Raji (cell line): ENCODE results near the gene CNTN4.

ENCODE experiments used
- POLR2A ChIP-seq: IDR thresholded peaks from 2 replicates; pipeline ENCODE4 v1.6.1; 2011; ENCODE audit warnings: low read depth, low read length, control low read depth; ENCODE audit not compliant: insufficient read depth

Gene CNTN4

DNA sequence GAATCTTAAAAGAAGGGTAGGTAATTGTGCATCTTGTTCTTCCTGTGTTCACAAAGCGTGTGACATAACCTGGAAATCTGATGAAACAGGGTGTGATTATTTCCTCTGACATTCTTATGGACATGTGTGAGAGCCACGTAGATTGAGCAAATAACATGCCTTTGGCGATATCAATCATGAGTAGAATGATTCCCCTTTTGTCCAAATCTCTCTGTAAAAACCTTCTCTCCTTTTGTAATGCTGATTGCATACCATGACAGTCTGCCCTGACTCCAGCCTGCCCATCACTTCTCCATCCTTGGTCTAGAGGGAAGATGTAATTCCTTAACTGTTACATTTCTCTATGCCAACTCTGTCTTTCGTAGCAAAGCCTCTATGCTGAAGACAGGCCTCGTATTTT, 896.5 kb downstream of the CNTN4 start:
- TF ChIP-seq POLR2A, result no peak

DNA sequence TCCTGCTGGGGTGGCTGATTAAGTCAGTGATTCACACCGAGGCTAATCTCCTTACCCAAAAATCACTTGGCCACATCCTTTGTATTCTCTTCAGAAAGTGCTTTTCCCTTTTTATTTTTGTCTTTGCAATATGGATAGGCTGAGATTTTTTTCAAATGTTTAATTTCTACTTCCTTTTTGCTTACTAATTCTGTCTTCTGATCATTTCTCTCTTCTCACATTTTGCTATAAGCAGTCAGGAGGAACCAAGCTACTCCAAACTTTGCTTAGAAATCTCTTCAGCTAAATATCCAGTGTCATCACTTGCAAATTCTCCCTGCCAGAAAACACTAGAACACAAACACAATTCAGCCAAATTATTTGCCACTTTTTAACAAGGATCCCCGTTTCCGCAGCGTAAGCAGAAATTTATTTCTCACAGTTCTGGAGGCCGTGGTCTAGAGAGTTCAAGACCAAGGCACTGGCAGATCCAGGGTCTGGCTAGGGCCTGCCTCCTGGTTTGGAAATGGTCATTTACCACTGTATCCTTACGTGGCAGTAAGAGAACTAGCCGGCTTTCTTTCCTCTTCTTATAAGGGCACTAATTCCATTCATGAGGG, 906.6 kb downstream of the CNTN4 start:
- TF ChIP-seq POLR2A, result no peak

DNA sequence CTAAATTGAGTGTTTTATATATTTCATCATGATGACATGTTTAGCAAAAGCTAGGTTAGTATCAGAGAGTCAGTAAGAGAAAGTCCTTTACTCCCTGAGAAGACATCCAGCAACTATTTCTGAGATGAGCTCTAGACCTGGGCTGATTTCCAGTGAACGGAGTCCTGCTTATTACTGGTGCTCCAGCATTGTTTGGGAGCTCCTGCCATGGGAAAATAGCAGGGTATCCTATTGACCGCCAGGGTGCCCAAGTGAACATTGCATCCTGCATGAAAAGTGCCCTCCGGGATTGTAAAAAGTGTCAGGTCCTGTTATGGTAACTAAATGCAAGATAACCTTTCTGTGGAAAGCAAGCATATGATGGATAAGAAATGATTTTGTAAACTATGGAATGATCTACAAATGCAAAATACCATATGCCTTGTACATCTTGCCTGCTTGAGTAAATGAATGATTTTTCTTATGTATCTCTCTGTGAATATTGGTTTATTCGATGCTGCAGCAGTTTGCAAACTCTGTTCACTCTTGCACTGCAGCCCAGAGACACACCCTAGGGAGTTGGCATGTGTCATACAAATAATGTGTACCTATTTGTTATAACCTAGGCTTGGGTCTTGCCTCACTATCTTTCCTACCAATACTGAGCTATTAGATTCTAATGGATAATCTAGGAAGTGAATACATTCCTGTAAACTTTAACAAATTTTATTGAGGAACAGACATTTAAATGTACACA, 914.8 kb downstream of the CNTN4 start:
- TF ChIP-seq POLR2A, result no peak

DNA sequence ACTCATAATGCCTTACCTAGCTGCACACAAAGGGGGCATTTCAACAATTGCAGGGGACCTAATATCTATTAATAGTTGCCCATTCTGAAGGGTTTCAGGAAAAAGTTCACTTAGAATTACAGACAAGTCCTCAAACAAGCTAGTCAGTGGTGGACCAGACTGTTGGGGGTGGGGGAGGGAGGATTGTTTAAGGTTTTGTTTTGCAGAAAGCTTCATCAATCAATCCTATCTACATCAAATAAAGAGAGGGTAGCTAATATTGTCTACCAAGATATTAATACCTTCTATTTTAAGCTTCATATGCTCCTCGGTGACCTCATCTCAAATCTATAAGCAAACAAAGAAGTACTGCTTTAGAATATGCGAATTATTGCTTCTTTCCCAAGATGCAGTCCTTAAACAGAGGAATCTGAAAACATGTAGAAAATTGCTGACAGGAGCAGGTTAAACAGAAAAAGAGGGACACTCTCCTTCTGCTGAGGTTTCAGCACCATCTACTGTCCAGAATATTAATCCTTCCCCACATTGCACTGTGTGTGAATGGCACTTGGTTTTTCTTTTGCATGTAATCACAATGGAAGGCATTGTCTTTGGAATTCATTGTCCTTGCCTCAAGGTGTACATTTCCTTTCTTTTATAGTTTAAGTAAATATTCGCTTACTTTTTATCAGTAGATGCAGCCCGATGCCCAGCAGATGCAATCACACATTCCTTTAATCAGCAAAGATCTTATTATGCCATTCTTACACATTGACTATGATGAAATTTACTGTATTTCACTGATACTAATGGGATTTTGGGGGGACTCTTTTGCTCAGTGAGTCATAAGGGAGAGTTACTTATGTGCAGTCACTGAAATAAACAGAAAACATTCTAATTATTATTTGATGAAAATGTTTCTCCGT, 916.8 kb downstream of the CNTN4 start:
- TF ChIP-seq POLR2A, result no peak

DNA sequence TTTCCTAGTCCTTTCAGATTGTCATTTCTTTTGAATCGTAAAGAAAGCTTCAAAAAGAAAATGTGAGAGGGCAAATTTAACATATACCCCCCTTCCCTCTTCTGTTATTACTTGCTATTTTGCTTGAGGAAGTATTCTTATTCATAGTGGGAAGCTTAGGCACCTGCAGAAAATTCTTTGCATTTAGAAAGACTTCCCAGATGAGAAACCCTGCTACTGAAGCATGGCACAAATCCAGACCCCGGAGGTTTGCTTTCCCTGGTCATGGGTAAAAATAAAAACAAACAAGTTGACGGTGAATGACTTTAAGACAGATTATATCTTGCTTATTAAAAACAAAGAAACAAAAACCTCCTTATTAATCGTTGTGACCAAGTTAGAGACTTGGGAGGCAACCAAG, 917.6 kb downstream of the CNTN4 start:
- TF ChIP-seq POLR2A, result no peak

DNA sequence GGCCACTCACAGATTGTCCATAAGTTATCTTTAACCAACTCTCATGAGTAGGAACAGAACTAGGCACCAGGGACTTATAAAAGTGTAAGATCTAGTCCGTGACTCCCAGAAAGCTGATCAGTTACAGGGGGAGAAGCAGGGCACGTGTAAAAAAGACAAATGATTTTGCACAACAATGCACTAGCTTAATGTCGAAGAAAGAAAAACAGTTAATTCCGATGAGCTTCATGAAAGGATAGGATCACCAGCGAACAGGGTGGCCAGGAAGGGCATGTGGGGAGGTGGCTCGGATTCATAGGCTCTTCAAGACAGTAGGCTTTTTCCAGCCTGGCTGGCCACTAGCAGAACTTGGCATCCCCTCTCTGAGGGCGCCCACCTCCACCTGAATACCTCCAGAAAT, 921.5 kb downstream of the CNTN4 start:
- TF ChIP-seq POLR2A, result no peak

DNA sequence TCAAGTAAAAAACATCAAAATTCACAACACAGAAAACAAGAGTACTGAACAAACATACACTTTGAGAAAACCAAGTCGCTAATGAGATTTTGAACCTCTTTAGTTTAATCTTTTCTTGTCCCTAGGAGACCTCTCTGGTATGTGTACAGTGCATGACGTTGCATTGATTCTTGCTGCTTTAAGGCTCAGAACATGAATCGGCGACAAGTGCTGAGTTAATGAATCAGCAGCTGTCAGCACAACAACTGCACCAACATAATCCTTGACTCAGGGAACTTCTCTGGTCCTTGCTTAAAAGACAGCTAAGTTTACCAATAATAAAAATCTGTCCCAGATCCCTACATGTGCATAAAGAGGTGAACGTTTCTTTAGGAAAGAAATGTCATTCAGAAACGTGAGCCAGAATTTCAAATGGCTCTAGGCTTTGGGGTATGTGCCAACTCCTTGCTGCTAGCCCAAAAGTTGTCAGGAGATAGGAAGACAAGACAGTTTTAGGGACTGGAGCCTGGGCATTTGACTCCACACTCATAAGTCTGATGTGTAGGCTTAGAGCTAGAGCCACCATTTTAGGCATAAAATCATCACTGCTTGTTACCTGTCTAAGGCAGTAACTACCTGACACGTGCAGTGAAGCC, 924.6 kb downstream of the CNTN4 start:
- no peak for TF ChIP-seq POLR2A

DNA sequence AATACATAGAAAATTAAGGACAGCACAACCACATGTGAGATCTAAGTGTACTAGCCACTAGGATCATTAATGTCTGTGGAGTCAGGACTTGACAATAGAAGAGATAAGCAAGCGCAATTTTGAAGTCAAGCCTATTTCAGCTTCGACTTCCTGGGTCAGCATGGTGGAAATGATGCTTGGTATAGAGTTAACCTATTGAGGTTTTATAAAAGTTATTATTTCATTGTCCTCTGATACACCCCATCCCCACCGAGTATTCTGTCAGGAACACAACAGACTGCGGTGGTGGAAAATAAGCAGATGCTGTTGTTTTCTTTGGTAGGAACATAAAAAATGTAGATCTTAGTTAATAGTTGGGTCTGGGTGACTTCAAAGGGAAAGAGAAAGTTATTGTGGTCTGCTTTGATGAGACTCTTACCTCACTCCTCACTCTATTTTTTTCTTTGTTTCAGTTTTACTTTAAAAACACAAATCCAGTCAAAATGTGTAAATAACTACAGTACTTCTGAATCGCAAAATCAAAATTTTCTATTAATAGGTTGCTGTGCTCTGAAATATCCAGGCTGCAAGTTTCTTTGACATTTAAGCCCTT, 929.4 kb downstream of the CNTN4 start:
- TF ChIP-seq POLR2A, result no peak

DNA sequence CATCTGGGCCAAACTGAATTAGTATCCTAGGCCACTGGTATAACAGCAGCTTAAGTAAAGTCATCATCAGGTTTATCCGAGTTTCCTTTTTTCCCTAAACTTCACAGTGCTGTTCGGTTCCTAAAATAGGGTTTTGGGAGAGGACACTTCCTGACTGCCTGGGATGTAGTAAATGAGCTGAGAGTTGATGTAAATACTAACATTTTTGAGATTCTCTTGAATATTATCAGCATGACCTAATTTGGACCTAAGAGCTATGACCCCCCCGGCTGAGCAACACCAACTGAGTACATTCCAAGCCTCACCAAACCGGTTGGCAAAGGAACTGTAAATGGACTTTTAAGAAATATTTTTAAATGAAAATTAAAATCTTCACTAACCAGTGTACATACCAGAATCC, 932.7 kb downstream of the CNTN4 start:
- TF ChIP-seq POLR2A, result no peak

DNA sequence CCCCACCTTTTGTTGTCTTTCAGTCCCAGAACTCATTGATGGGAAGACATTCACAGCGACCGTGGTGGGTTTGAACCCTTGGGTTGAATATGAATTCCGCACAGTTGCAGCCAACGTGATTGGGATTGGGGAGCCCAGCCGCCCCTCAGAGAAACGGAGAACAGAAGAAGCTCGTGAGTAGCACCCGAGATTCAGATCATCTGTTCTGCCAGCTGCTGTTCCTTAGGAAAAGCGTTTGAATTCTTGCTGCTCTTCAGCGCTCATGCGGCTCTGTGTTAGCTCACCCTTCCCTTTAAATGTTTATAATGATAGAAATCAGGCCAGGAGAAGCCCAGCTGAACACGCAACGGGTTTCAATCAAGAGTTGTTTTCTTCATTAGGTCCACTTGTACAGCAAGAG, 938.5 kb downstream of the CNTN4 start:
- TF ChIP-seq POLR2A, result no peak

DNA sequence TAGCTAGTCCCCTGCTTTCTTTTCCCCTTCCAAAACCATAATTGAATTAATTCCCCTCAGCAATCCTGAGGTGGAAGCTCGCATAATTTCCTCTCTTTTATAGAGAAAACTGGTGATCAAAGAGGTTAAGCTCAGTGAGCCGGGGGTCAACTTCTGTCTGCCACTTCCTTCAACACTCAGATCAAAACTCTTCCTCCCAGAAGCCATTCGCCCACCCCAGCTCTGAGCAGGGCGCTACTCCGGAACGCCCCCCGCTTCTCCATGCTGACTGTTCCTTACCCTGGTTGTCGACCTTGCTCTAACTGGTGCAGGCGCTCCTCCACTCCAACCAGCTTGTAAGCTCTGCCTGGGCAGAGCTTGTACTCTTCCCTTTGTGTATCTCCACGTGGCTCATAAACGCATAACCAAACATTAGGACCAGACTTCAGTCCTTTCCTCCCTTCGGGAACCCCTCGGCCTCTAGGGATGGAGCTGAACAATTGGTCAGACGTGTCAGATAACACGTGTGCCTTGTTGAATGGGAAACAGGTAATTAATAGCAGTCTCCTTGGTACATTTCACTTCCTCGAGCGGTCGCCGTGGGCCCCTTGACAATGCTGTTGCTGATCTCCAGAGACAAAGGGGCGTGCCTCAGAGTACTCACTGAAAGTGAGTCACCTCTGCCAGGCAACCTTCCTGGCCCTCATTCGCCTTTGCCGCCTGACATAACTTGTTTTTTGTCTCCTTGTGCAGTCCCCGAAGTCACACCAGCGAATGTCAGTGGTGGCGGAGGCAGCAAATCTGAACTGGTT, 939.7 kb downstream of the CNTN4 start:
- no peak for TF ChIP-seq POLR2A

DNA sequence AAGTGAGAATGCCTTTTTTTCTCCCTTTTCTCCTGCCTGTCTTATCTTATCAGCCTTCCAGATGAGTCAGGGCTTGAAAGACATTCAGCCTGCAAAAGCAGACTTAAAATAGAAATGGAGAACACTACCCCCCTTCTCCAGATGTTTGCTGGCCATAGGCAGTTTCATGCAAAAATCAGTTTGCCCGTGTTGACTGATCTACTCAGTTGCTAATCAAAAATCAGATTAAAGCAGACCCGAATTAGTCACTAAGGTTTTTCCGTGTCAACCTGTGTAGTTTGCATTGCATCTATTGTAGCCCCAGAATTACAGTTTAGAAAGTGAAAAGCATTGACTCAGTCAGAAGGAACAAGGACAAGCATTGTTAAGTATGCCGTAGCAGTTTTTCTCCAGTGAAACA, 955.3 kb downstream of the CNTN4 start:
- TF ChIP-seq POLR2A, result no peak

DNA sequence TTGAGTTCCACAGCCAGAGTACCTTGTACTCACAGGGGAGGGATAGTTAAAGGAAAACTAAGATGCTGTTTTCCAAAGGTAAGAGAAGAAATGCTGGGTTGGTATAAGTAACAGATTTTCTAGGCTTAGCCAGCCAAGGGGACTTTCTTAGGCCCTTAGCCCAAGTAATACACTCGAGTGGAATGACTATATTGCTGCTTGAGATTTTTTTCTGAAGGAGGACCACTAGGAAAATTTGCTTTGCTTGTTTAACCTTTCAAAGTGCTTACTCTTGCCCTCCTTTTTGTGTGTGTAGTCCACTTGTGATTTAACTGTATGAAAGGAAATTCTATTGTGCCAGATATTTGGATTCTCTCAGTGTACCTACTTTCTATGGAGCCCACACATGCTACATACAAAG, 961.0 kb downstream of the CNTN4 start:
- TF ChIP-seq POLR2A, result no peak

DNA sequence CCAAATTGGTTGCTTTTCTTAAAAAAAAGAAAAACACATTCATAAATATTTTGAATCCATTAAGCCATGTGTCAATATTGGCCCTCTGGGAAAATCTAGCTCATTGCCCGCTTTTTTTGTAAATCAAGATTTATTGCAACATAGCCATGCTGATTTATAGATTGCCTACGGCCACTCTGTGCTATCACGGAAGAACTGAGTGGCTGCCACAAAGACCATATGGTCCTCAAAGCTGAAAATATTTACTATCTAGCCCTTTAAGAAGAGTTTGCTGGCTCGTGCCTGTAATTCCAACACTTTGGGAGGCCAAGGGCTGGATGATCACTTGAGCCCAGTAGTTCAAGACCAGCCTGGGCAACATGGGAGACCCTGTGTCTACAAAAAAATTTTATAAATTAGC, 965.6 kb downstream of the CNTN4 start:
- no peak for TF ChIP-seq POLR2A
